Hindlimb muscle (tissue), 1 donor: ENCODE measurements around the gene TRMT1. TPM values are rescaled to one million over a fixed set of nuclear protein-coding genes. Genes with fewer than 3 reads are reported as not detected.

Experiments
- DNase-seq: peaks from one replicate; pipeline ENCODE4 v3.0.0-alpha.2; 2013
- polyA plus RNA-seq: library from polyadenylated mRNA; unstranded; fragments of 120-200 nt; gene quantifications from one replicate; pipeline ENCODE4 v1.2.1, GENCODE V29; 2013; ENCODE audit not compliant: insufficient read length

The TRMT1 gene
- polyA plus RNA-seq, 1 donor = 25.6 TPM

- no peak for DNase-seq
Observed at GRCh38 chr19:13089857-13090507, 26.6 kb downstream of the TRMT1 start.

- DNase-seq = no peak
Observed at GRCh38 chr19:13089139-13089856, 27.2 kb downstream of the TRMT1 start.

GRCh38 chr19:13087795-13088537 is 28.6 kb downstream of the TRMT1 start:
- no peak for DNase-seq

- DNase-seq = no peak
Observed at GRCh38 chr19:13087295-13087694, 29.2 kb downstream of the TRMT1 start.

GRCh38 chr19:13086341-13086740 is 30.2 kb downstream of the TRMT1 start:
- DNase-seq = no peak

- DNase-seq = no peak
Observed at GRCh38 chr19:13085666-13086065, 30.9 kb downstream of the TRMT1 start.

GRCh38 chr19:13083627-13084026 is 32.9 kb downstream of the TRMT1 start:
- no peak for DNase-seq

- DNase-seq = no peak
Observed at GRCh38 chr19:13083008-13083404, 33.5 kb downstream of the TRMT1 start.

- DNase-seq = no peak
Observed at GRCh38 chr19:13082192-13083007, 34.1 kb downstream of the TRMT1 start.

GRCh38 chr19:13079542-13079986 is 37.0 kb downstream of the TRMT1 start:
- DNase-seq = peak; percentile 81

GRCh38 chr19:13078897-13079541 is 37.5 kb downstream of the TRMT1 start:
- no peak for DNase-seq

- DNase-seq = no peak
Observed at GRCh38 chr19:13078381-13078780, 38.2 kb downstream of the TRMT1 start.

GRCh38 chr19:13077240-13077639 is 39.3 kb downstream of the TRMT1 start:
- no peak for DNase-seq

- no peak for DNase-seq
Observed at GRCh38 chr19:13076787-13077186, 39.8 kb downstream of the TRMT1 start.

GRCh38 chr19:13076320-13076719 is 40.2 kb downstream of the TRMT1 start:
- no peak for DNase-seq

- DNase-seq = no peak
Observed at GRCh38 chr19:13074378-13074777, 42.2 kb downstream of the TRMT1 start.

GRCh38 chr19:13073263-13073662 is 43.3 kb downstream of the TRMT1 start:
- DNase-seq = no peak

- DNase-seq = no peak
Observed at GRCh38 chr19:13072188-13072908, 44.2 kb downstream of the TRMT1 start.

GRCh38 chr19:13071444-13072187 is 44.9 kb downstream of the TRMT1 start:
- no peak for DNase-seq

GRCh38 chr19:13070425-13071140 is 46.0 kb downstream of the TRMT1 start:
- DNase-seq = no peak
